KMS-11 (cell line): ENCODE results near the gene HIRIP3.
"Not testable (repeated sequence)": the region's sequence is repeated elsewhere in the genome, so short reads cannot be mapped to it uniquely, and the experiment has no call there.

Source experiments
- H2AFZ ChIP-seq: fragments of 200-600 bp; sonication (generic); 2 replicates; pipeline ENCODE4 v1.6.1; 2016; ENCODE audit warnings: antibody characterized with exemption, mixed run types, low read depth
- H3K27ac ChIP-seq: fragments of 200-600 bp; sonication (generic); 2 replicates; pipeline ENCODE4 v1.6.1; 2016; ENCODE audit warnings: mild to moderate bottlenecking, mixed run types
- H3K27me3 ChIP-seq: fragments of 200-600 bp; sonication (generic); 2 replicates; pipeline ENCODE4 v1.6.1; 2017; ENCODE audit warnings: mild to moderate bottlenecking, low read depth, mixed run types, moderate library complexity; ENCODE audit not compliant: insufficient read depth
- H3K36me3 ChIP-seq: fragments of 200-600 bp; sonication (generic); 2 replicates; pipeline ENCODE4 v1.6.1; 2017; ENCODE audit warnings: mild to moderate bottlenecking, mixed run types; ENCODE audit not compliant: insufficient read depth
- H3K4me1 ChIP-seq: fragments of 200-600 bp; sonication (generic); 2 replicates; pipeline ENCODE4 v1.6.1; 2016; ENCODE audit warnings: mild to moderate bottlenecking, low read depth, mixed run types; ENCODE audit not compliant: poor library complexity, severe bottlenecking
- H3K4me2 ChIP-seq: fragments of 200-600 bp; sonication (generic); 2 replicates; pipeline ENCODE4 v1.7.0; 2016; ENCODE audit warnings: mild to moderate bottlenecking, mixed run types
- H3K4me3 ChIP-seq: fragments of 200-600 bp; sonication (generic); IDR thresholded peaks from 2 replicates; pipeline ENCODE4 v1.6.1; 2017; ENCODE audit warnings: low read depth, low read length, mixed read lengths; ENCODE audit not compliant: insufficient read depth
- H3K79me2 ChIP-seq: fragments of 200-600 bp; sonication (generic); 2 replicates; pipeline ENCODE4 v1.6.1; 2016; ENCODE audit warnings: low read depth, mixed run types; ENCODE audit not compliant: insufficient read depth
- H3K9ac ChIP-seq: fragments of 200-600 bp; sonication (generic); 2 replicates; pipeline ENCODE4 v1.6.1; 2016; ENCODE audit warnings: mild to moderate bottlenecking, mixed run types
- H4K20me1 ChIP-seq: fragments of 200-600 bp; sonication (generic); 2 replicates; pipeline ENCODE4 v1.6.1; 2016; ENCODE audit warnings: mild to moderate bottlenecking, mixed run types; ENCODE audit not compliant: insufficient read depth
- TF ChIP-seq, protein P1 (sequence below): fragments of 200-600 bp; sonication (generic); conservative IDR thresholded peaks from 2 replicates; pipeline ENCODE4 v1.6.1; 2017; ENCODE audit warnings: low read depth, mild to moderate bottlenecking, antibody characterized with exemption, low read length, moderate library complexity, mixed read lengths

Gene HIRIP3

DNA sequence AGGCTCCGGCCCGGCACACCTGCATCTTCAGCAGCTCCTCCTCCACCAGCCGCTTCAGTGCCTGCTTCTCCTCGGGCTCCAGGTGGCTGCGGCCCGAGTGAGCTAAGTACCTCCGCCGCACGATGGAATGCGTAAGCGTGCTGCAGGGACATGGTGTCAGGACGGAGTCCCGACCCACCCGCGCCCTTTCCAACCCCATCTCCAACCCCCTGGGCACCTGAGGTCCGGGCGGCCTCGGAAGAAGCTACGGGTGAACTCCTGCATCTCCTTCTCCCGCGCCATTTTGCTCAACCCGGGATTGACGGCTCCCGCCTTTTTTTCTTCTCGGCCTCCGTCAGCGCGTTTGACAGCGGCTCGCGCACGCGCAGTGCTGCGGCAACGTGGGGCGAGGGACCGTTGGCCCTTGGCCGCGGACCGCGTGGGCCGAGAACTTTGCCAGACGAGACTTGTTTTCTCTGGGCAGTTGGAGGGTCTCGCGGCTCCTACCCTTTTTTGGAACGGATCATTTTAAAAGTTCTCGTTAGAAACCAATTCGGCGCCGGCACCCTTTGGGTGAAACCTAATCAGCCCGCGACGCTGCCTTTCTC lies at the start of gene HIRIP3:
HIRIP3 (minus strand) TSS at position 294 of the 587 bp plus-strand sequence; CDS start at position 282, 12 bp downstream.
- Histone ChIP-seq H3K4me1 (peaks cover 17% of the 10 kb centered on the region), H3K27ac (peak within 1 kb of the TSS; percentile 100), H4K20me1 (no peaks in the 10 kb centered on the region), H3K27me3 (no peaks in the 10 kb centered on the region), H3K9ac (peak within 1 kb of the TSS; percentile 100), H2AFZ (peak within 1 kb of the TSS; percentile 95), H3K4me3 (peak within 1 kb of the TSS; percentile 9), H3K36me3 (no peaks in the 10 kb centered on the region), H3K4me2 (peak within 1 kb of the TSS; percentile 93), H3K79me2 (peaks cover 10% of the 10 kb centered on the region; the same call in 1 of the 2 replicates)
- TF ChIP-seq, protein P1, sequence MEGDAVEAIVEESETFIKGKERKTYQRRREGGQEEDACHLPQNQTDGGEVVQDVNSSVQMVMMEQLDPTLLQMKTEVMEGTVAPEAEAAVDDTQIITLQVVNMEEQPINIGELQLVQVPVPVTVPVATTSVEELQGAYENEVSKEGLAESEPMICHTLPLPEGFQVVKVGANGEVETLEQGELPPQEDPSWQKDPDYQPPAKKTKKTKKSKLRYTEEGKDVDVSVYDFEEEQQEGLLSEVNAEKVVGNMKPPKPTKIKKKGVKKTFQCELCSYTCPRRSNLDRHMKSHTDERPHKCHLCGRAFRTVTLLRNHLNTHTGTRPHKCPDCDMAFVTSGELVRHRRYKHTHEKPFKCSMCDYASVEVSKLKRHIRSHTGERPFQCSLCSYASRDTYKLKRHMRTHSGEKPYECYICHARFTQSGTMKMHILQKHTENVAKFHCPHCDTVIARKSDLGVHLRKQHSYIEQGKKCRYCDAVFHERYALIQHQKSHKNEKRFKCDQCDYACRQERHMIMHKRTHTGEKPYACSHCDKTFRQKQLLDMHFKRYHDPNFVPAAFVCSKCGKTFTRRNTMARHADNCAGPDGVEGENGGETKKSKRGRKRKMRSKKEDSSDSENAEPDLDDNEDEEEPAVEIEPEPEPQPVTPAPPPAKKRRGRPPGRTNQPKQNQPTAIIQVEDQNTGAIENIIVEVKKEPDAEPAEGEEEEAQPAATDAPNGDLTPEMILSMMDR, result 0 out of 2 replicates have a peak, but pooled peaks have one; percentile 14

- H3K4me3 ChIP-seq, result no peak overlapping the region
- H3K4me2 ChIP-seq, result no peak overlapping the region
- no peak overlapping the region for H2AFZ ChIP-seq
- no peaks in the 10 kb centered on the region for H3K27me3 ChIP-seq
- no peaks in the 10 kb centered on the region for H3K79me2 ChIP-seq
- TF ChIP-seq, protein P1, result peak; percentile 38; the same call in 1 of the 2 replicates
- no peaks in the 10 kb centered on the region for H4K20me1 ChIP-seq
- no peaks in the 10 kb centered on the region for H3K4me1 ChIP-seq
- no peak overlapping the region for H3K9ac ChIP-seq
- no peaks in the 10 kb centered on the region for H3K36me3 ChIP-seq
- no peak overlapping the region for H3K27ac ChIP-seq
Observed at GRCh38 chr16:30041841-30042240, 46.4 kb upstream of the HIRIP3 start.

DNA sequence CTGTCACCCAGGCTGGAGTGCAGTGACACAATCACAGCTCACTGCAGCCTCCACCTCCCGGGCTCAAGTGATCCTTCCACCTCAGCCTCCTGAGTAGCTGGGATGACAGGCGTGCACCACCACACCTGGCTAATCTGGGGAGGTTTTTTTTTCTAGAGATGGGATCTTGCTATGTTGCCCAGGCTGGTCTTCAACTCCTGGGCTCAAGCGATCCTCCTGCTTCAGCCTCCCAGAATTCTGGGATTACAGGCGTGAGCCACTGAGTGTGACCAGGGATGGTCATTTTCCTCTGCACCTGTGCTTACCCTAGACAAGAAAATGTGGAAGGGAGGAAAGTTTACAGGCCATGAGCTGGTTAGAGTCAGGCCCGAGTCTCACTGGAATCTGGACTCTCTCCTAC lies 45.3 kb upstream of the HIRIP3 start:
- H3K27me3 ChIP-seq, H3K4me3 ChIP-seq, H3K4me1 ChIP-seq, H4K20me1 ChIP-seq, H3K9ac ChIP-seq, H3K4me2 ChIP-seq, H3K79me2 ChIP-seq, H3K36me3 ChIP-seq, H2AFZ ChIP-seq, H3K27ac ChIP-seq: not testable (repeated sequence)

DNA sequence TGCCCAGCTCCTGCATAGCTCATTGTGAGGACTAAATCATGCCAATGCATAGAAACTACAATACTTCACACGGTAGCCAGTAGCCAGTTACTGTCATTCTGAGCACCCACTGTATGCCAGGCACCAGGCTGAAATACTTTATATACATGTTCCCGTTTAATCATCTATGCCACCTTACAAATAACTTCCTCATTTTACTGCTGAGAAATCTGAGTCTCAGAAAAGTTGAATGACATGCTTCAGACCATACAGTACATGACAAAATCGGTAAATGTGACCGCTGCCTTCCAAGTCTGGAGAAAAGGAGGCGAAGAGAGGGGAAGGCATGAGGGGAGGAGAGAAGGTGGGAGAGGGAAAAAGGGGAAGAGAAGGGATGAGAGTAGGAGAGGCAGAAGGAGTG lies 44.8 kb upstream of the HIRIP3 start:
- TF ChIP-seq, protein P1, result no peak
- H3K4me2 ChIP-seq, result no peak overlapping the region

DNA sequence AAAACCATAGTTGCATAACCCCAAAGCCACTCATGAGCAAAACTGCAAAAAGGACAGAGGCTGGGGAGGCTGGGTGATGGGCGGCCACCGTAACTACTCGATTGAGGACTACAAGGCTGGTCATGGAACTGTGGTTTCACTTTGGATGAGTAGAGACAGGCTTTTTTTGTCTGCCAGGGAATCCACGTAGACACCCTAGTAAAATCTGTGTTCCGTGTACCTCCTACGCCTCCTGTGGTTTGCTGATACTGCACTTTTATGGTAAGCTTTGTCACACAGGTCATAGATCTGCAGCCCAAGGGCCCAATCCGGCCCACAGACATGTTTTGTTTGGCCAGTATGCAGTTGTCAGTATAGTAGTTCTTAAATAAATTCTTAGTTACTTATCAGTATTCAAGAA lies 37.9 kb upstream of the HIRIP3 start:
- Histone ChIP-seq H2AFZ (no peak overlapping the region), H3K27ac (no peak overlapping the region), H3K27me3 (peaks cover 51% of the 10 kb centered on the region), H4K20me1 (no peaks in the 10 kb centered on the region), H3K36me3 (no peaks in the 10 kb centered on the region), H3K4me2 (no peak overlapping the region), H3K79me2 (no peaks in the 10 kb centered on the region), H3K9ac (no peak overlapping the region), H3K4me3 (no peak overlapping the region), H3K4me1 (peaks cover 3% of the 10 kb centered on the region)
- TF ChIP-seq, protein P1, result no peak

More for the DNA sequence above, 44.8 kb upstream of the HIRIP3 start:
- no peaks in the 10 kb centered on the region for H3K36me3 ChIP-seq
- H3K9ac ChIP-seq, result no peak overlapping the region
- no peak overlapping the region for H3K4me3 ChIP-seq
- no peaks in the 10 kb centered on the region for H4K20me1 ChIP-seq
- H3K79me2 ChIP-seq, result no peaks in the 10 kb centered on the region
- H3K27ac ChIP-seq, result no peak overlapping the region
- no peaks in the 10 kb centered on the region for H3K4me1 ChIP-seq
- H2AFZ ChIP-seq, result no peak overlapping the region
- peaks cover 5% of the 10 kb centered on the region; the same call in 1 of the 2 replicates for H3K27me3 ChIP-seq
